ENCODE data around the gene CALCR.

DNA sequence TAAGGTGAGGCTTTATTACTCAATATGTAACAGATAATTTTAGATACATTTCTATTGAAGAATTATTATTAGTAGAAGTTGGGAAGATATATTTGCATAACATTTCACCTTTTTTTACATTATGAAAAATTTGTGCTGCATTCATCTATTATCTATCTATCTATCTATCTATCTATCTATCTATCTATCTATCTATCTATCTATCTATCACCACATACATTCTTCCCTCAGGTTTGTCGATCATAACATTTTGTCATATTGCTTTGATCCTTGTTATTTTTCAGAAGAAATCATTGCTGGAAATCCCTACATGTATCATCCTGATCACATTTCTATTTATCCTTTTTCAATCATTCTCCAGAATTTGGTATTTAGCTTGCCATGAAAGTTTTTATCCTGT lies 49.3 kb upstream of the CALCR start:
- TF ChIP-seq, protein P1, sequence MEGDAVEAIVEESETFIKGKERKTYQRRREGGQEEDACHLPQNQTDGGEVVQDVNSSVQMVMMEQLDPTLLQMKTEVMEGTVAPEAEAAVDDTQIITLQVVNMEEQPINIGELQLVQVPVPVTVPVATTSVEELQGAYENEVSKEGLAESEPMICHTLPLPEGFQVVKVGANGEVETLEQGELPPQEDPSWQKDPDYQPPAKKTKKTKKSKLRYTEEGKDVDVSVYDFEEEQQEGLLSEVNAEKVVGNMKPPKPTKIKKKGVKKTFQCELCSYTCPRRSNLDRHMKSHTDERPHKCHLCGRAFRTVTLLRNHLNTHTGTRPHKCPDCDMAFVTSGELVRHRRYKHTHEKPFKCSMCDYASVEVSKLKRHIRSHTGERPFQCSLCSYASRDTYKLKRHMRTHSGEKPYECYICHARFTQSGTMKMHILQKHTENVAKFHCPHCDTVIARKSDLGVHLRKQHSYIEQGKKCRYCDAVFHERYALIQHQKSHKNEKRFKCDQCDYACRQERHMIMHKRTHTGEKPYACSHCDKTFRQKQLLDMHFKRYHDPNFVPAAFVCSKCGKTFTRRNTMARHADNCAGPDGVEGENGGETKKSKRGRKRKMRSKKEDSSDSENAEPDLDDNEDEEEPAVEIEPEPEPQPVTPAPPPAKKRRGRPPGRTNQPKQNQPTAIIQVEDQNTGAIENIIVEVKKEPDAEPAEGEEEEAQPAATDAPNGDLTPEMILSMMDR (IDR thresholded peaks at IDR 0.05; ENCODE audit: insufficient read depth, low read length) = no peak
- TF ChIP-seq SPI1 (IDR thresholded peaks at IDR 0.05; ENCODE audit: borderline replicate concordance, low read depth) (no peak), POLR2AphosphoS5 (IDR thresholded peaks at IDR 0.05; ENCODE audit: low read depth) (no peak), GABPA (IDR thresholded peaks at IDR 0.05; ENCODE audit: low read depth) (no peak)
- TF ChIP-seq, protein P2, sequence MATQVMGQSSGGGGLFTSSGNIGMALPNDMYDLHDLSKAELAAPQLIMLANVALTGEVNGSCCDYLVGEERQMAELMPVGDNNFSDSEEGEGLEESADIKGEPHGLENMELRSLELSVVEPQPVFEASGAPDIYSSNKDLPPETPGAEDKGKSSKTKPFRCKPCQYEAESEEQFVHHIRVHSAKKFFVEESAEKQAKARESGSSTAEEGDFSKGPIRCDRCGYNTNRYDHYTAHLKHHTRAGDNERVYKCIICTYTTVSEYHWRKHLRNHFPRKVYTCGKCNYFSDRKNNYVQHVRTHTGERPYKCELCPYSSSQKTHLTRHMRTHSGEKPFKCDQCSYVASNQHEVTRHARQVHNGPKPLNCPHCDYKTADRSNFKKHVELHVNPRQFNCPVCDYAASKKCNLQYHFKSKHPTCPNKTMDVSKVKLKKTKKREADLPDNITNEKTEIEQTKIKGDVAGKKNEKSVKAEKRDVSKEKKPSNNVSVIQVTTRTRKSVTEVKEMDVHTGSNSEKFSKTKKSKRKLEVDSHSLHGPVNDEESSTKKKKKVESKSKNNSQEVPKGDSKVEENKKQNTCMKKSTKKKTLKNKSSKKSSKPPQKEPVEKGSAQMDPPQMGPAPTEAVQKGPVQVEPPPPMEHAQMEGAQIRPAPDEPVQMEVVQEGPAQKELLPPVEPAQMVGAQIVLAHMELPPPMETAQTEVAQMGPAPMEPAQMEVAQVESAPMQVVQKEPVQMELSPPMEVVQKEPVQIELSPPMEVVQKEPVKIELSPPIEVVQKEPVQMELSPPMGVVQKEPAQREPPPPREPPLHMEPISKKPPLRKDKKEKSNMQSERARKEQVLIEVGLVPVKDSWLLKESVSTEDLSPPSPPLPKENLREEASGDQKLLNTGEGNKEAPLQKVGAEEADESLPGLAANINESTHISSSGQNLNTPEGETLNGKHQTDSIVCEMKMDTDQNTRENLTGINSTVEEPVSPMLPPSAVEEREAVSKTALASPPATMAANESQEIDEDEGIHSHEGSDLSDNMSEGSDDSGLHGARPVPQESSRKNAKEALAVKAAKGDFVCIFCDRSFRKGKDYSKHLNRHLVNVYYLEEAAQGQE (IDR thresholded peaks at IDR 0.05; ENCODE audit: insufficient replicate concordance, low read depth) = no peak

Data from HL-60 (cell line).